ENCODE data around the gene NLGN3.
A peak's percentile ranks its signal among the peaks of the same experiment; 100 is the strongest.
"Not testable (repeated sequence)": the region's sequence is repeated elsewhere in the genome, so short reads cannot be mapped to it uniquely, and the experiment has no call there.

NLGN3 gene

GRCh38 chrX:71173440-71173839 is 28.8 kb downstream of the NLGN3 start:
- DNase-seq: no peak

GRCh38 chrX:71174795-71175194 is 30.2 kb downstream of the NLGN3 start:
- no peak for DNase-seq

GRCh38 chrX:71175531-71175930 is 30.9 kb downstream of the NLGN3 start:
- no peak for DNase-seq

GRCh38 chrX:71177327-71177726 is 32.7 kb downstream of the NLGN3 start:
- no peak for DNase-seq

GRCh38 chrX:71178908-71179307 is 34.3 kb downstream of the NLGN3 start:
- DNase-seq: peak; percentile 23

- DNase-seq: not testable (repeated sequence)
These were observed 36.1 kb downstream of the NLGN3 start for GRCh38 chrX:71180579-71181265.

- DNase-seq: peak; percentile 11
These were observed 36.9 kb downstream of the NLGN3 start for GRCh38 chrX:71181558-71181909.

GRCh38 chrX:71181910-71182799 is 37.5 kb downstream of the NLGN3 start:
- peak; percentile 61 for DNase-seq

- DNase-seq: no peak
These were observed 38.2 kb downstream of the NLGN3 start for GRCh38 chrX:71182871-71183270.

- no peak for DNase-seq
These were observed 38.7 kb downstream of the NLGN3 start for GRCh38 chrX:71183341-71183740.

GRCh38 chrX:71184092-71184491 is 39.5 kb downstream of the NLGN3 start:
- DNase-seq: no peak

- no peak for DNase-seq
These were observed 40.3 kb downstream of the NLGN3 start for GRCh38 chrX:71184803-71185495.

- DNase-seq: no peak
These were observed 46.6 kb downstream of the NLGN3 start for GRCh38 chrX:71191248-71191647.

- DNase-seq: no peak
These were observed 51.5 kb downstream of the NLGN3 start for GRCh38 chrX:71195964-71196649.

- DNase-seq: no peak
These were observed 53.4 kb downstream of the NLGN3 start for GRCh38 chrX:71198066-71198465.

- DNase-seq: no peak
These were observed 54.8 kb downstream of the NLGN3 start for GRCh38 chrX:71199252-71200008.

GRCh38 chrX:71210816-71211215 is 66.2 kb downstream of the NLGN3 start:
- DNase-seq: no peak

- DNase-seq: no peak
These were observed 67.9 kb downstream of the NLGN3 start for GRCh38 chrX:71212536-71212935.

- DNase-seq: no peak
These were observed 69.5 kb downstream of the NLGN3 start for GRCh38 chrX:71214152-71214551.

GRCh38 chrX:71214604-71215337 is 70.1 kb downstream of the NLGN3 start:
- no peak for DNase-seq

- no peak for DNase-seq
These were observed 70.8 kb downstream of the NLGN3 start for GRCh38 chrX:71215338-71215912.
